K562 (cell line): ENCODE measurements around the gene MYMK. TPM values are rescaled to one million over a fixed set of nuclear protein-coding genes. Genes with fewer than 3 reads are reported as not detected.

Experiments
- ATAC-seq: fragments of 200-7000 bp; cut with Tn5 transposase; 3 replicates; pipeline ENCODE4 v1.9.1; 2020; ENCODE audit warnings: moderate library complexity
- BruUV-seq: library from RNA; stranded (reverse); fragments of 400-500 nt; replicated peaks from 2 replicates; lab custom pipeline; 2021; lab: Mats Ljungman, UMichigan
- CTCF ChIA-PET: fragments of 300-600 bp; formaldehyde crosslinking; extraction: SDS; loops from one replicate; lab custom pipeline; 2021; ENCODE audit warnings: low intra/inter-chr PET ratio; lab: Yijun Ruan, JAX
- POLR2A ChIA-PET: fragments of 300-600, 350-650 bp; sonication (Branson Sonifier 250); formaldehyde crosslinking; extraction: SDS; loops from one replicate; lab custom pipeline; 2021; ENCODE audit warnings: antibody characterized with exemption, inconsistent platforms; lab: Yijun Ruan, JAX
- DNase-seq, 4 experiments: peaks; one replicate each; pipeline versions ENCODE4 v3.0.0 to v3.0.0-alpha.2; 2011 to 2018; ENCODE audit warnings: low spot score in 3 of 4, mixed read lengths in 3 of 4; ENCODE audit errors: extremely low read depth in 1 of 4
- FAIRE-seq: peaks from 2 replicates; lab custom pipeline; 2011; peaks lifted over from hg19 to GRCh38; lab: Jason Lieb, UNC
- H2AFZ ChIP-seq: 2 replicates; pipeline ENCODE4 v1.6.0; 2011; ENCODE audit warnings: low read depth, low read length, control low read depth, inconsistent platforms
- H3K27ac ChIP-seq: fragments of 200-600 bp; 3 replicates; pipeline ENCODE4 v1.8.0; 2011; ENCODE audit warnings: low read depth, mild to moderate bottlenecking, control low read depth, inconsistent platforms, low read length, moderate library complexity, mixed read lengths; ENCODE audit errors: extremely low read depth
- H3K27me3 ChIP-seq, 2 experiments: fragments of 300-600 bp in 1 of 2; 2 replicates in 1 of 2; 3 replicates in 1 of 2; pipeline versions ENCODE4 v1.6.0 to v1.8.0; 2011; ENCODE audit warnings: inconsistent platforms in 2 of 2, low read length in 2 of 2, mild to moderate bottlenecking in 1 of 2, mixed read lengths in 1 of 2, moderate library complexity in 1 of 2; ENCODE audit not compliant: control insufficient read depth in 2 of 2, insufficient read depth in 2 of 2
- H3K36me3 ChIP-seq: fragments of 300-600 bp; 3 replicates; pipeline ENCODE4 v1.8.0; 2011; ENCODE audit warnings: mild to moderate bottlenecking, low read length, inconsistent platforms; ENCODE audit not compliant: control insufficient read depth, insufficient read depth
- H3K4me1 ChIP-seq, 2 experiments: fragments of 200-600 bp in 1 of 2; replicated peaks in 1 of 2; 2 replicates in 1 of 2; 3 replicates in 1 of 2; pipeline versions ENCODE4 v1.5.1 to v1.8.0; 2011; ENCODE audit warnings: inconsistent platforms in 2 of 2, low read length in 2 of 2, mild to moderate bottlenecking in 1 of 2, mixed read lengths in 1 of 2, moderate library complexity in 1 of 2; ENCODE audit not compliant: control insufficient read depth in 2 of 2, insufficient read depth in 2 of 2
- H3K4me2 ChIP-seq: 2 replicates; pipeline ENCODE4 v1.6.1; 2011; ENCODE audit warnings: low read length, control low read depth, inconsistent platforms, mixed read lengths; ENCODE audit not compliant: insufficient read depth
- H3K4me3 ChIP-seq: fragments of 200-600 bp; sonication (generic), shearing (Covaris generic); 2 replicates; pipeline ENCODE4 v1.5.1; 2016; ENCODE audit warnings: control low read depth, inconsistent platforms
- H3K79me2 ChIP-seq: fragments of 200-600 bp; 3 replicates; pipeline ENCODE4 v1.8.0; 2011; ENCODE audit warnings: low read length, inconsistent platforms; ENCODE audit not compliant: control insufficient read depth, insufficient read depth
- H3K9ac ChIP-seq, 2 experiments: 2 replicates each; pipeline versions ENCODE4 v1.6.0 to v1.6.1; 2011; ENCODE audit warnings: low read depth in 2 of 2, low read length in 2 of 2, control low read depth in 1 of 2, inconsistent platforms in 1 of 2, mild to moderate bottlenecking in 1 of 2, mixed read lengths in 1 of 2; ENCODE audit not compliant: insufficient read depth in 1 of 2
- H3K9me1 ChIP-seq: one replicate; pipeline ENCODE4 v1.6.0; 2011; ENCODE audit warnings: inconsistent platforms, mild to moderate bottlenecking, low read length, moderate library complexity; ENCODE audit not compliant: control insufficient read depth, insufficient read depth
- H3K9me3 ChIP-seq: replicated peaks from 2 replicates; pipeline ENCODE4 v1.5.1; 2011; ENCODE audit warnings: low read depth, low read length, inconsistent platforms; ENCODE audit not compliant: control insufficient read depth, insufficient read depth
- H4K20me1 ChIP-seq: replicated peaks from 2 replicates; pipeline ENCODE4 v1.6.1; 2011; ENCODE audit warnings: low read length, inconsistent platforms, mixed read lengths; ENCODE audit not compliant: control insufficient read depth, insufficient read depth
- CSDE1 ChIP-seq, 2 experiments: fragments of 450-650 bp; IDR thresholded peaks; 2 replicates each; pipeline ENCODE4 v1.6.1; 2016; ENCODE audit warnings: mild to moderate bottlenecking in 1 of 2
- HOXB6 ChIP-seq: fragments of 250-450 bp; sonication (Bioruptor Pico); IDR thresholded peaks from 2 replicates; pipeline ENCODE4 v1.5.1; 2022; ENCODE audit warnings: mild to moderate bottlenecking, borderline replicate concordance
- MAZ ChIP-seq, 2 experiments: fragments of 450-650 bp in 1 of 2; sonication (generic) in 1 of 2; formaldehyde crosslinking; IDR thresholded peaks in 1 of 2; conservative IDR thresholded peaks in 1 of 2; 2 replicates each; pipeline versions ENCODE4 v1.4.0 to v1.5.0; 2020; ENCODE audit warnings: mild to moderate bottlenecking in 1 of 2, missing genetic modification reagents in 1 of 2
- MYBL2 ChIP-seq, 2 experiments: fragments of 450-650 bp in 1 of 2; sonication (generic) in 1 of 2; formaldehyde crosslinking in 1 of 2; IDR thresholded peaks; 2 replicates each; pipeline versions ENCODE4 v1.6.1 to v1.8.1; 2017 to 2022; ENCODE audit warnings: borderline replicate concordance in 1 of 2, inconsistent platforms in 1 of 2, low read depth in 1 of 2, mild to moderate bottlenecking in 1 of 2, missing genetic modification reagents in 1 of 2, moderate library complexity in 1 of 2
- OTX1 ChIP-seq: fragments of 450-650 bp; formaldehyde crosslinking; IDR thresholded peaks from 2 replicates; pipeline ENCODE4 v1.4.0; 2022; ENCODE audit warnings: mild to moderate bottlenecking
- PCBP1 ChIP-seq: fragments of 200-400 bp; formaldehyde crosslinking; IDR thresholded peaks from 2 replicates; pipeline ENCODE4 v1.6.1; 2018; ENCODE audit warnings: mild to moderate bottlenecking, low read depth, low read length; ENCODE audit not compliant: poor library complexity, severe bottlenecking
- RBM34 ChIP-seq: fragments of 200-400 bp; formaldehyde crosslinking; IDR thresholded peaks from 2 replicates; pipeline ENCODE4 v1.6.1; 2018; ENCODE audit warnings: low read length, borderline replicate concordance; ENCODE audit not compliant: insufficient read depth
- SP1 ChIP-seq: sonication (generic); formaldehyde crosslinking; IDR thresholded peaks from 2 replicates; pipeline ENCODE4 v1.8.1; 2022; ENCODE audit warnings: mild to moderate bottlenecking, missing genetic modification reagents
- STAT5B ChIP-seq: fragments of 250-450 bp; sonication (Bioruptor Pico); IDR thresholded peaks from 2 replicates; pipeline ENCODE4 v1.8.0; 2021; ENCODE audit warnings: mild to moderate bottlenecking, inconsistent platforms
- TFAM ChIP-seq: fragments of 250-450 bp; sonication (Bioruptor Pico); conservative IDR thresholded peaks from 2 replicates; pipeline ENCODE4 v1.5.0; 2021; ENCODE audit warnings: mild to moderate bottlenecking, moderate library complexity
- ZNF217 ChIP-seq: sonication (generic); formaldehyde crosslinking; IDR thresholded peaks from 2 replicates; pipeline ENCODE4 v1.8.0; 2022; ENCODE audit warnings: mild to moderate bottlenecking, missing genetic modification reagents
- ZNF347 ChIP-seq: fragments of 450-650 bp; formaldehyde crosslinking; IDR thresholded peaks from 2 replicates; pipeline ENCODE4 v1.4.0; 2020; ENCODE audit warnings: low read depth, mild to moderate bottlenecking, moderate library complexity
- ZNF507 ChIP-seq: conservative IDR thresholded peaks from 2 replicates; pipeline ENCODE4 v1.6.1; 2017; ENCODE audit warnings: missing genetic modification characterization, missing compliant biosample characterization
- ZNF589 ChIP-seq: fragments of 200-800 bp; sonication (Bioruptor generic); IDR thresholded peaks from 2 replicates; pipeline ENCODE4 v1.6.1; 2016; ENCODE audit warnings: low read depth, missing genetic modification characterization, missing compliant biosample characterization
- ZNF764 ChIP-seq: fragments of 250-450 bp; sonication (Bioruptor Pico); IDR thresholded peaks from 2 replicates; pipeline ENCODE4 v1.4.0; 2020; ENCODE audit warnings: low read depth, mild to moderate bottlenecking, moderate library complexity
- WGBS: fragments of 100-300 bp; shearing (Covaris generic); methylation state at CpG from one replicate; pipeline ENCODE4 v1.1.6; 2016; ENCODE audit warnings: low coverage, mixed read lengths; ENCODE audit not compliant: insufficient coverage; ENCODE audit errors: missing lambda C conversion rate; 5-methylcytosine and 5-hydroxymethylcytosine counted together
- in situ Hi-C: fragments of 300-500 bp; cut with MboI; formaldehyde crosslinking; loops from 4 replicates; pipeline ENCODE4 v1.15.0; 2018; ENCODE audit warnings: inconsistent platforms, mixed read lengths
- intact Hi-C: fragments of 100-400 bp; cut with micrococcal nuclease; formaldehyde crosslinking; loops from 2 replicates; pipeline ENCODE4 v1.14.2; 2022
- polyA plus RNA-seq, 8 experiments: library from polyadenylated mRNA; depleted of rRNA in 4 of 8; stranded (reverse) in 5 of 8; unstranded in 3 of 8; fragments of >200 nt; fragmentation: Nextera tagmentation in 2 of 8; fragmentation: Illumina TruSeq in 1 of 8; extraction: Ambion mirVana in 2 of 8; extraction: Trizol in 1 of 8; gene quantifications; 2 replicates each; pipeline versions ENCODE4 v1.2.1 to v1.2.3, GENCODE V29; 2011 to 2014; ENCODE audit warnings: inconsistent platforms in 1 of 8, missing spikeins in 1 of 8
- total RNA-seq, 7 experiments: library from RNA; depleted of rRNA in 6 of 7; stranded (reverse); fragments of >200 nt in 6 of 7; fragmentation: Illumina TruSeq in 2 of 7; extraction: Trizol in 2 of 7; gene quantifications; 2 replicates each; pipeline versions ENCODE4 v1.2.1 to v1.2.3, GENCODE V29; 2011 to 2021; ENCODE audit warnings: low replicate concordance in 1 of 7
- TF ChIP-seq, protein P1 (sequence below): sonication (generic); formaldehyde crosslinking; IDR thresholded peaks from 2 replicates; pipeline ENCODE4 v1.8.0; 2022; ENCODE audit warnings: mild to moderate bottlenecking, missing genetic modification reagents
- TF ChIP-seq, protein P2 (sequence below), 2 experiments: IDR thresholded peaks; 2 replicates each; pipeline ENCODE4 v1.6.1; 2011; ENCODE audit warnings: borderline replicate concordance in 1 of 2, control low read depth in 1 of 2, low read depth in 1 of 2, low read length in 1 of 2, mild to moderate bottlenecking in 1 of 2, mixed read lengths in 1 of 2, moderate library complexity in 1 of 2; ENCODE audit not compliant: insufficient read depth in 1 of 2, insufficient read length in 1 of 2, poor library complexity in 1 of 2, severe bottlenecking in 1 of 2; ENCODE audit errors: extremely low read depth in 1 of 2
- TF ChIP-seq, protein P3 (sequence below): fragments of 250-450 bp; sonication (Bioruptor Pico); IDR thresholded peaks from 2 replicates; pipeline ENCODE4 v1.5.1; 2021; ENCODE audit warnings: mild to moderate bottlenecking

Gene MYMK
- total and polyA plus RNA-seq, 9 of the 15 experiments (the other 6 are each of a cell fraction or from before 2014, with no cell fraction given) = not detected

DNA sequence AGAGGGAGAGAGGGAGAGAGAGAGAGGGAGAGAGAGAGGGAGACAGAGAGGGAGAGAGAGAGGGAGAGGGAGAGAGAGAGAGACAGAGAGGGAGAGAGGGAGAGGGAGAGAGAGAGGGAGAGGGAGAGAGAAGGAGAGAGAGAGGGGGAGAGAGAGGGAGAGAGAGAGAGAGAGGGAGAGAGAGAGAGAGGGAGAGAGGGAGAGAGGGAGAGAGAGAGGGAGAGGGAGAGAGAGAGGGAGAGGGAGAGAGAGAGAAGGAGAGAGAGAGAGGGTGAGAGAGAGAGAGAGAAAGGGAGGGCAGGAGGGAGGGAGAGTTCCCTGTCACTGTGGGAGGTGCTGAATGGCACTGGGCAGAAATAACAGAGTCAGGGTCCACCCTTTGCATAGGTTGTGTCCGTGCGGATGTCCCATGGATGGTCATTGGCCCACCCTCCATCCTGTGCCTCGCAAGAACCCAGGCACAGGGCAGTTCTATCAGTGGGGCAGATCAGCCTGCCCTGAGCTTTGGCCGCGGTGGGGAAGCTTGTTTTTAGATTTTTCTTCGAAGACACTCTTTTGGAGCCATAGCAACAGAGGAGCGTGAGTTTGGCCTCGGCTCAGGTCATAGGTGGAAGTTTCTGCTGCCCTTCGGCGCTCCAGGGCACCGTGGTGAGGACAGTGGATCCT is 39.8 kb upstream of the MYMK start:
- no peak overlapping the region for H2AFZ ChIP-seq
- no peaks in the 10 kb centered on the region for H3K36me3 ChIP-seq
- peaks cover 3% of the 10 kb centered on the region for H3K9me1 ChIP-seq
- H3K4me1 ChIP-seq = peaks cover 0 to 16% of the 10 kb centered on the region in 2 experiments; a peak in 3 of 5 replicates
- H4K20me1 ChIP-seq = no peaks in the 10 kb centered on the region; the same call in 1 of the 2 replicates
- no peak overlapping the region for H3K9ac ChIP-seq
- FAIRE-seq (no peak), ATAC-seq (no peak), DNase-seq (no peak)
- no peak overlapping the region for H3K4me2 ChIP-seq
- H3K79me2 ChIP-seq = no peaks in the 10 kb centered on the region
- H3K4me3 ChIP-seq = no peak overlapping the region
- no TSS peak for BruUV-seq
- in situ Hi-C loops (no loop called here), intact Hi-C loops (no loop called here)
- TF ChIP-seq OTX1 (no peak), SP1 (CRISPR knock-in tag) (no peak), PCBP1 (no peak), ZNF217 (CRISPR knock-in tag) (no peak), CSDE1 (IDR thresholded peaks at IDR 0.05) (no peak), TFAM (CRISPR knock-in tag) (no peak), ZNF764 (CRISPR knock-in tag) (no peak), MYBL2 (IDR thresholded peaks at IDR 0.05; ENCODE audit: low read depth) (no peak), MYBL2 (CRISPR knock-in tag; IDR thresholded peaks at IDR 0.05; ENCODE audit: borderline replicate concordance) (no peak), ZNF589 (no peak), MAZ (CRISPR knock-in tag; conservative IDR thresholded peaks at IDR 0.05 in 1 of 2, IDR thresholded peaks at IDR 0.05 in 1 of 2) (no peak), ZNF507 (no peak), HOXB6 (no peak), RBM34 (no peak), STAT5B (CRISPR knock-in tag) (no peak), ZNF347 (CRISPR knock-in tag) (no peak)
- TF ChIP-seq, protein P1, sequence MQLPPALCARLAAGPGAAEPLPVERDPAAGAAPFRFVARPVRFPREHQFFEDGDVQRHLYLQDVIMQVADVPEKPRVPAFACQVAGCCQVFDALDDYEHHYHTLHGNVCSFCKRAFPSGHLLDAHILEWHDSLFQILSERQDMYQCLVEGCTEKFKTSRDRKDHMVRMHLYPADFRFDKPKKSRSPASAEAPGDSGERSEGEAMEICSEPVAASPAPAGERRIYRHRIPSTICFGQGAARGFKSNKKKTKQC = no peak
- TF ChIP-seq, protein P2, sequence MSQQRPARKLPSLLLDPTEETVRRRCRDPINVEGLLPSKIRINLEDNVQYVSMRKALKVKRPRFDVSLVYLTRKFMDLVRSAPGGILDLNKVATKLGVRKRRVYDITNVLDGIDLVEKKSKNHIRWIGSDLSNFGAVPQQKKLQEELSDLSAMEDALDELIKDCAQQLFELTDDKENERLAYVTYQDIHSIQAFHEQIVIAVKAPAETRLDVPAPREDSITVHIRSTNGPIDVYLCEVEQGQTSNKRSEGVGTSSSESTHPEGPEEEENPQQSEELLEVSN (IDR thresholded peaks at IDR 0.05; ENCODE audit: borderline replicate concordance in 1 of 2, extremely low read depth in 1 of 2, insufficient read depth in 1 of 2, insufficient read length in 1 of 2, low read depth in 1 of 2, low read length in 1 of 2, poor library complexity in 1 of 2, severe bottlenecking in 1 of 2) = no peak
- TF ChIP-seq, protein P3, sequence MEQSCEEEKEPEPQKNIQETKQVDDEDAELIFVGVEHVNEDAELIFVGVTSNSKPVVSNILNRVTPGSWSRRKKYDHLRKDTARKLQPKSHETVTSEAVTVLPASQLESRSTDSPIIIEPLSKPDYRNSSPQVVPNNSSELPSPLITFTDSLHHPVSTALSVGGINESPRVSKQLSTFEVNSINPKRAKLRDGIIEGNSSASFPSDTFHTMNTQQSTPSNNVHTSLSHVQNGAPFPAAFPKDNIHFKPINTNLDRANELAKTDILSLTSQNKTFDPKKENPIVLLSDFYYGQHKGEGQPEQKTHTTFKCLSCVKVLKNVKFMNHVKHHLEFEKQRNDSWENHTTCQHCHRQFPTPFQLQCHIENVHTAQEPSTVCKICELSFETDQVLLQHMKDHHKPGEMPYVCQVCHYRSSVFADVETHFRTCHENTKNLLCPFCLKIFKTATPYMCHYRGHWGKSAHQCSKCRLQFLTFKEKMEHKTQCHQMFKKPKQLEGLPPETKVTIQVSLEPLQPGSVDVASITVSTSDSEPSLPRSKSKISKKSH (CRISPR knock-in tag) = no peak
- peaks cover 12 to 48% of the 10 kb centered on the region in 2 experiments; a peak in 4 of 5 replicates for H3K27me3 ChIP-seq
- no peak overlapping the region for H3K27ac ChIP-seq
- ChIA-PET CTCF (no interaction called here), POLR2A (no interaction called here)
- H3K9me3 ChIP-seq = no peaks in the 10 kb centered on the region
- under 1% methylated on average over 10 of the region's 11 CpGs for WGBS
